Muscle of leg (tissue), 11 donors: Measurements from ENCODE around the gene CDKN2A. TPM values are rescaled to one million over a fixed set of nuclear protein-coding genes. Genes with fewer than 3 reads are reported as not detected.
A peak's percentile ranks its signal among the peaks of the same experiment; 100 is the strongest.

Experiments
- DNase-seq: peaks from one replicate; pipeline ENCODE4 v3.0.0; 2013
- H3K27ac ChIP-seq: one replicate; pipeline ENCODE4 v1.5.1; 2013; ENCODE audit warnings: mild to moderate bottlenecking, low read length, control low read depth
- H3K27me3 ChIP-seq: one replicate; pipeline ENCODE4 v1.6.1; 2013; ENCODE audit warnings: low read length; ENCODE audit not compliant: control insufficient read depth, insufficient read depth
- H3K36me3 ChIP-seq: one replicate; pipeline ENCODE4 v1.6.1; 2013; ENCODE audit warnings: low read length; ENCODE audit not compliant: control insufficient read depth, insufficient read depth
- H3K4me1 ChIP-seq: one replicate; pipeline ENCODE4 v1.6.1; 2013; ENCODE audit warnings: low read length; ENCODE audit not compliant: control insufficient read depth, insufficient read depth
- H3K4me3 ChIP-seq: one replicate; pipeline ENCODE4 v1.5.1; 2013; ENCODE audit warnings: low read length, control low read depth
- H3K9me3 ChIP-seq: replicated peaks from 2 replicates; pipeline ENCODE4 v1.6.1; 2013; ENCODE audit warnings: low read depth, low read length; ENCODE audit not compliant: control insufficient read depth
- WGBS: methylation state at CpG from one replicate; pipeline ENCODE4 v1.1.5; 2013; ENCODE audit warnings: missing lambda C conversion rate; ENCODE audit not compliant: insufficient coverage; 5-methylcytosine and 5-hydroxymethylcytosine counted together
- polyA plus RNA-seq, 8 donors: library from polyadenylated mRNA; unstranded; fragments of 120-200 nt; gene quantifications; one replicate each; pipeline versions ENCODE4 v1.2.1 to v1.2.3, GENCODE V29; 2013; ENCODE audit warnings: inconsistent platforms in 1 of 8, low replicate concordance in 1 of 8; ENCODE audit not compliant: insufficient read length in 8 of 8, insufficient read depth in 1 of 8
- total RNA-seq: library from RNA; stranded (reverse); fragments of 120-200 nt; gene quantifications from one replicate; pipeline ENCODE4 v1.2.4, GENCODE V29; 2013

The CDKN2A gene
- total and polyA plus RNA-seq, 9 donors, result 0.20 to 0.49 (median 0.24) TPM; not detected in 1

GRCh38 chr9:21995666-21996398 is 1.6 kb upstream of the CDKN2A start:
- peaks cover 5% of the 10 kb centered on the region for H3K4me1 ChIP-seq
- WGBS, result 6% methylated on average over 51 of the region's 54 CpGs
- no peaks in the 10 kb centered on the region for H3K36me3 ChIP-seq
- peak overlapping the region; percentile 65 for H3K4me3 ChIP-seq
- H3K9me3 ChIP-seq, result no peaks in the 10 kb centered on the region
- H3K27me3 ChIP-seq, result peaks cover 40% of the 10 kb centered on the region
- no peak overlapping the region for H3K27ac ChIP-seq
- DNase-seq, result peak; percentile 50

DNA sequence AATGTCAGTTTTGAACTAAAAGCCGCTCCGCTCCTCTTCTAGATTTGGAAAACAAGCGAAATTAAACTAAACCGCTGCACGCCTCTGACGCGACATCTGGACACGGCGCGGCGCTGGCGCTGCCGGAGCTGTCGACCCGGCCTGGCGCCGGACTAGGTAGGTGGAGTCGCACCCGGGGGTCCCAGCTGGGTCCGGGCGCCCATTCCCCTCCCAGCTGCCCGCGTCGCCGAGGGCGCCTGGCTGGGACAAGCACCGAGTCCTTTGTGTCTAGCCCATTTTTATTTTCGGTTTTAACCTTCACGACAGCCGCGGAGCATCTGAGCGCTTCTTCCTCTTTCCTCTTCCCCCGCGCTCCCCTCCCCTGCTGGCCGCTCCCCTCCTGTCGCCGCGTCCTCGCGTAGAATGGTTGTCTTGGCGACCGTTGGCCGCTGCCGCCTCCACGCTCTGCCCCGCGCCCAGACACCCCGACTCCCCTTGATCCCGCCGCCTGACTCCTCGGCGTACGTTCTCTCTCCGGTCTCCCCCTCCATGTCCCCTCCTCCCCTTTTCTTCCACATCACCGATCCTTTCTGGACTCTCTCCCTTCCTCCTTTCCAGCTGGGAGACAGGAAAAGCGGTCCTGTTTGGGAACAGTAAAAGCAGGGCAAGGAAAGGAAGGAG is 944 bp upstream of the CDKN2A start:
- 0% methylated on average over 48 of the region's 56 CpGs for WGBS
- Histone ChIP-seq H3K4me1 (peaks cover 5% of the 10 kb centered on the region), H3K36me3 (no peaks in the 10 kb centered on the region), H3K4me3 (peak overlapping the region; percentile 65), H3K9me3 (no peaks in the 10 kb centered on the region), H3K27ac (peak overlapping the region; percentile 35), H3K27me3 (peaks cover 42% of the 10 kb centered on the region)
- DNase-seq, result peak; percentile 74

GRCh38 chr9:21994556-21995005 is 389 bp upstream of the CDKN2A start, which contains the start of gene CDKN2B-AS1:
TSS of gene CDKN2B-AS1 (plus strand) at chr9:21994791.
- H3K36me3 ChIP-seq, result no peaks in the 10 kb centered on the region
- WGBS, result 0% methylated on average over 33 of the region's 43 CpGs
- peaks cover 5% of the 10 kb centered on the region for H3K4me1 ChIP-seq
- peak within 1 kb of the TSS; percentile 65 for H3K4me3 ChIP-seq
- no peaks in the 10 kb centered on the region for H3K9me3 ChIP-seq
- DNase-seq, result peak; percentile 59
- peaks cover 47% of the 10 kb centered on the region for H3K27me3 ChIP-seq
- peak within 1 kb of the TSS; percentile 35 for H3K27ac ChIP-seq

DNA sequence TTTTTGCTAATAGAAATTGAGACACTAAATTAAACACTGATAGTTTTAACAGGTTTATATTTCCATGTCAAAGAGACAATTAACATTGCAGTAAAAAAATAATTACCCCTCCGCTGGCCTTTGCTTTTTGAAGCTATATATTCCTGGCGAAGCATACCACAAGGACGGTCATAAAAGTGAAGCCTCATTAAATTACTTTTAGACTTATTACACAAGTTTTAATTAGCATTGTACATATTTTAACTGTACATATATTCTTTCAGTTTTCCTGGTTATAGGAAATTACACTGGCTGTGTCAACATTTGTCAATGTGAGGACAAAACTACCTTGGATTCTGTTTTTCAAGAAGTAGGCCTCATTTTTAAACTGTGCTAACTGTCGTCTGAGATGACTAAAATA is 1.2 kb downstream of the CDKN2A start:
- H3K4me3 ChIP-seq, result no peak overlapping the region
- H3K27me3 ChIP-seq, result peaks cover 51% of the 10 kb centered on the region
- H3K9me3 ChIP-seq, result no peaks in the 10 kb centered on the region

GRCh38 chr9:21991072-21991959 is 2.9 kb downstream of the CDKN2A start:
- Histone ChIP-seq H3K9me3 (no peaks in the 10 kb centered on the region), H3K36me3 (no peaks in the 10 kb centered on the region), H3K27me3 (peaks cover 47% of the 10 kb centered on the region), H3K27ac (no peak overlapping the region), H3K4me3 (no peak overlapping the region), H3K4me1 (peaks cover 5% of the 10 kb centered on the region)
- no CpG with 5 or more reads among the region's 5 CpGs for WGBS
- DNase-seq, result no peak

More for the DNA sequence above, 1.2 kb downstream of the CDKN2A start:
- WGBS, result no CpG with 5 or more reads among the region's 4 CpGs
- Histone ChIP-seq H3K4me1 (peaks cover 5% of the 10 kb centered on the region), H3K27ac (no peak overlapping the region), H3K36me3 (no peaks in the 10 kb centered on the region)
- no peak for DNase-seq

DNA sequence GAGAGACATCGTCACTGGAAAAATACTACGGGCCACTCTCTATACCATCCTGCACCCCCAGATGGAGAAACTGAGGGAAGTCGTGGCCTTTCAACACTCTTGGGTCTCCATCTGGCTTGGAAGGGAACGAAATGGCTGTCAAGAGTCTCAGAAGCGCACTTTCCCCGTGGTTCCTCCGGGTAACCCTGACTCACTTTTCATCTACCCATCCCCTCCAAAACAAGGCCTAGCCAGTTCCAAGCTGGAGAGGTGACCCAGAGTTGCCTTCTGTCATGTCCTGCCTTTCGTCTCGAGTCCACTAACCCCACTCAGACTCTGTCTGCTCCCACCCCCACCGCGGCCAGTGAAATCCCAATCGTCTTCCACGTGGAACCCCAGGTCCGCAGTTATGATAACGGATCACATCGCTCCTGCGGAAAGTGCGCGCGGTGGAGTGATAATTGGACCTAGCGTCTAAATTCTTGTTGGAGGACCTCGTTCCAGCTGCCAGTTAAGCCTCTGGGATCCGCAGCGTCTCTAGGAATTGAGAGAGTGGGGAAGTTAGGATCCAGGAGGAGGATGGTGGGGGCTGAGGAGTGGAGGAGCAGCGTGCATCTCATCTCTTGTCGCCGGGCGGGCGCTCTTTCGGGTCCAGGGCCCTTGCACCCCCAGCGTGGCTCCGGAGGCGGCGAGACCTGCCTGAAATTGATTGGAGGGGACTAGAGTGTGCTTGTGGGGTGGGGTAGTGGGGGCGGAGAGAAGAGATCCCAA is 4.6 kb downstream of the CDKN2A start:
- Histone ChIP-seq H3K36me3 (no peaks in the 10 kb centered on the region), H3K9me3 (no peaks in the 10 kb centered on the region), H3K27me3 (peaks cover 30% of the 10 kb centered on the region), H3K4me3 (no peak overlapping the region), H3K4me1 (peaks cover 5% of the 10 kb centered on the region), H3K27ac (no peak overlapping the region)
- no peak for DNase-seq
- WGBS, result 2% methylated on average over 34 of the region's 35 CpGs

DNA sequence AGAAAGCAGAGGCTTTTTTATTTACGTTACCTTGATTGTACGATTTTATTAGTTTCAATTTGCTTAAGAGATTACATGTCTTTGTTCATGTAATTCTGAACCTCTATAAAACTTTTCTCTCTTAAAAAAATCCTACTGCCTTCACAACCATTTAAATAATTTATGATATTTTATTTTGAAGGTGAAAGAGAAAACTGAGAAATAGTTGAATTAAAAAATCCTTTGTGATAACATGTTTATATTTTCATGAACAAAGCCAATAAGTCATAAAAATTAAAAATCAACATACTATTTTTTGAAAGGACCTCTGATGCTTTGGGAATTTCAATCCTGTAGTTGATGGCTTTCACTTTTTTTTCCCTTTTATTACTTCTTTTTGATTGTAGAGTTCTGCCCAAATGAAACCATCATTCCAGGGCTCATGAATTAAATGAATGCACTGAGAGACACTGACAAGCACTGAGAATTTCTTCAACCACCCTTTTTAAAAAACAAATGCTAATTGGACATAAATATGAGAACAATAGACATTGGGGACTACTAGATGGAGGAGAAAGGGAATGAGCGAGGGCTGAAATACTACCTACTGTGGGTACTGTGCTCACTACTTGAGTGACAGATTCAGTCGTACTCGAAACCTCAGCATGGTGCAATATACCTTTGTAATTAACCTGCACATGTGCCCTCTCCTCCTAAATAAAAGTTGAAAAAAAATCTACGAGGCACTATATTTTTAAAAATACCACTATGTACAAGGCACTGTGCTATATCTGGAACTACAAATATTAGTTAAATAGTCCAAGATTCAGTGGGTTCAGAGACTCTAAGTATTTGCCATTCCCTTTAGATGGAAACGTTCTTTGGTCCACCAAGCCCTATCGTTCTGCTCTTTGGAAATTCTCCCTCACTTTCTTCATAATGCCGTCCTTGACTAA is 5.9 kb downstream of the CDKN2A start:
- Histone ChIP-seq H3K27ac (no peak overlapping the region), H3K27me3 (peaks cover 18% of the 10 kb centered on the region), H3K4me3 (no peak overlapping the region), H3K4me1 (no peaks in the 10 kb centered on the region), H3K36me3 (no peaks in the 10 kb centered on the region), H3K9me3 (no peaks in the 10 kb centered on the region)
- DNase-seq, result no peak
- no CpG with 5 or more reads among the region's 9 CpGs for WGBS

DNA sequence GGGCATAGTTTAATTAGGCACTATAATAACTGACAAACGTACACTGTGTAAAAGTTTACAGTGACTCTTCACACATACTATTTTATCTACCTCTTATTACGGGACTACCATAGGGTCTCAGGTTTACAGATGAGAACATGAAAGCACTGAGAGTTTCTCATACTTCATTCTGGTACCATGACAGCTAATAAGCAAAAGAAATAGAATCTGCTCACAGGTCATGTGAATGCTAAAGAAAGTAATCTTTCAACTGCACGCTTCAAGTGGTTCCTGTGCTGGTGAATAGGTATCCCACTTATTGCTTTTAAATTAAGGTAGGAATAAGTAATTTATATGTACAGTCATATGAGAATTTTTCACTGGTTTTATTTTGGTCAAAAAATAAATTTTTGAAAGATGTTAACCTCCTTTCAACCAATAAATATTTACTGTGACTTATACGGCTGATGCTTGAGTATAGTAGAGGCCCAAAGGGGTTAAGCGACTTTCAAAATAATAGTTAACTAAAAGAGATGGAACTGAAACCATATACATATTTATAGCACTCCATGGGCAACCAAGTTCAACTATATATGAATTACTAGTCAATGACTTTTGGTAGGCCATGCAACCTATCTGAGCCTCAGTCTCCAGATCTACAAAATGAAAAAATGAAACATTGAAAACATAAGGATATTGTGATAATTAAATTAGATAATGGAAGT is 8.1 kb downstream of the CDKN2A start:
- WGBS, result 69% methylated on average over 2 of the region's 5 CpGs
- no peak overlapping the region for H3K4me3 ChIP-seq
- H3K27ac ChIP-seq, result no peak overlapping the region
- H3K4me1 ChIP-seq, result no peaks in the 10 kb centered on the region
- no peak for DNase-seq
- H3K9me3 ChIP-seq, result no peaks in the 10 kb centered on the region
- no peaks in the 10 kb centered on the region for H3K36me3 ChIP-seq
- peaks cover 17% of the 10 kb centered on the region for H3K27me3 ChIP-seq
